NT2/D1 (cell line): ENCODE measurements around the gene REV3L.

Source experiments
- DNase-seq: peaks from one replicate; pipeline ENCODE4 v3.0.0-alpha.2; 2011; ENCODE audit warnings: low read depth, low spot score
- H3K27me3 ChIP-seq: 2 replicates; pipeline ENCODE4 v1.6.0; 2011; ENCODE audit warnings: mild to moderate bottlenecking; ENCODE audit not compliant: insufficient read length, insufficient read depth
- H3K36me3 ChIP-seq: 2 replicates; pipeline ENCODE4 v1.6.1; 2011; ENCODE audit warnings: mild to moderate bottlenecking, low read length, mixed read lengths; ENCODE audit not compliant: insufficient read depth, insufficient read length
- H3K4me1 ChIP-seq: 2 replicates; pipeline ENCODE4 v1.5.1; 2011; ENCODE audit not compliant: insufficient read depth, insufficient read length
- H3K4me3 ChIP-seq: 2 replicates; pipeline ENCODE4 v1.5.1; 2011; ENCODE audit warnings: low read depth; ENCODE audit not compliant: insufficient read length
- H3K9ac ChIP-seq: 2 replicates; pipeline ENCODE4 v1.6.0; 2011; ENCODE audit warnings: low read depth; ENCODE audit not compliant: insufficient read length
- H3K9me3 ChIP-seq: 2 replicates; pipeline ENCODE4 v1.5.1; 2011; ENCODE audit warnings: mild to moderate bottlenecking, low read length; ENCODE audit not compliant: insufficient read depth
- SUZ12 ChIP-seq: IDR thresholded peaks from 2 replicates; pipeline ENCODE4 v1.6.1; 2011; ENCODE audit not compliant: insufficient read length, insufficient read depth; ENCODE audit errors: extremely low read depth
- YY1 ChIP-seq: IDR thresholded peaks from 2 replicates; pipeline ENCODE4 v1.6.1; 2011; ENCODE audit not compliant: insufficient read length, insufficient read depth
- ZNF274 ChIP-seq: IDR thresholded peaks from 2 replicates; pipeline ENCODE4 v1.6.1; 2011; ENCODE audit warnings: mild to moderate bottlenecking, low read depth, low read length

The REV3L gene

DNA sequence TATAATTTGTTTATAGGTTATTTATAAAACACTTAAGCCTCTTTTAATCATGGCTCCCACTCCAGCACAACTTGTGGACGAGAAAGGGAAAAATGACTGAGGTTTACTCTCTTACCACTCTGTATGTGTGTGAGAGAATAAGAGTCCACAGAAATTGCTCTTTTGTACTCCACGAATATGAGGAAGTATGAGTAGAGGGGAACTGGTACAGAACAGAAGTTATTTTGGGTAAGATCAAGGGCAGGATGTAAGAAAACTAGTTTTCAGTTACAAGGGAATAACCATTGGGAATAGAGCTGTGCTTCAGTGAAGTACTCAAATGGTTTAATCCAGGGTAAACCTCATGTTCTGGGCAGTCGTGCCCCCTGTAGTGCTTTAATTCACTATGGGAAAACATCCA lies 72.6 kb downstream of the REV3L start:
- Histone ChIP-seq H3K9ac (no peak overlapping the region), H3K36me3 (peaks cover 3% of the 10 kb centered on the region), H3K4me3 (no peak overlapping the region), H3K4me1 (no peaks in the 10 kb centered on the region), H3K27me3 (no peaks in the 10 kb centered on the region), H3K9me3 (no peaks in the 10 kb centered on the region)
- TF ChIP-seq YY1 (no peak), SUZ12 (no peak), ZNF274 (no peak)
- DNase-seq = no peak

DNA sequence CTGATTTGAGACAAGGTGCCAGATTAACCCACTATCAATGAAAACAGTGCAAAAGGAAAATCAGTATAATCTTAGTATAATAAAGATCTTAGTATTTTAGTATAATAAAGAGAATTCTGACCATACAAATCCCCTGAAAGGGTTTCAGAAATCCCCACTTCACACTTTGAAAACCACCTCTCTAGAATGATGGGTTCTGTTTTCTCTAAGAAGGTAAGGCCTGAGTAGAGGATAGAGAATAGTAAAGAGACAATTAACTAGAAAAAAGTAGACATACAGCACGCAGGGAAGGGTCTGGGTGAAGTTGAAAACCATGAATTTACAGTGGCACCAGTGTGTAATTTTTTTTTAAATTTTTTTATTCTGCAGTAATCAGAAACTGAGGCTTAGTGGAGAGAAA lies 73.6 kb downstream of the REV3L start:
- no peaks in the 10 kb centered on the region for H3K27me3 ChIP-seq
- no peaks in the 10 kb centered on the region for H3K9me3 ChIP-seq
- no peak overlapping the region for H3K4me3 ChIP-seq
- no peaks in the 10 kb centered on the region for H3K4me1 ChIP-seq
- H3K9ac ChIP-seq = no peak overlapping the region
- no peak for DNase-seq
- TF ChIP-seq ZNF274 (no peak), YY1 (no peak), SUZ12 (no peak)
- H3K36me3 ChIP-seq = peaks cover 3% of the 10 kb centered on the region

DNA sequence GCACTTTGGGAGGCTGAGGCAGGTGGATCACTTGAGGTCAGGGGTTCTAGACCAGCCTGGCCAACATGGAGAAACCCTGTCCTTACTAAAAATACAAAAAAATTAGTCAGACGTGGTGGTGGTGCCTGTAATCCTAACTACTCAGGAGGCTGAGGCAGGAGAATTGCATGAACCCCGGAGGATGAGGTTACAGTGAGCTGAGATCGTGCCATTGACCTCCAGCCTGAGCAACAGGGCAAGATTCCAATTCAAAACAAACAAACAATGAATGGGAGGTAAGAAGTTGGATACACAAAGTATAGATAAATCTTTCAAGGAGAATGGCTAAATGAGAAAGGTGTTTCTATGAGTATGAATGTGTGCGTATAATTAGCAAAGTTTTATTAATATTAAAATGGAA lies 75.3 kb downstream of the REV3L start:
- Histone ChIP-seq H3K27me3 (no peaks in the 10 kb centered on the region), H3K9me3 (peaks cover 3% of the 10 kb centered on the region; the same call in 1 of the 2 replicates), H3K4me1 (no peaks in the 10 kb centered on the region), H3K9ac (no peak overlapping the region), H3K36me3 (peaks cover 11% of the 10 kb centered on the region), H3K4me3 (no peak overlapping the region)
- TF ChIP-seq SUZ12 (no peak), YY1 (no peak), ZNF274 (no peak)
- no peak for DNase-seq

DNA sequence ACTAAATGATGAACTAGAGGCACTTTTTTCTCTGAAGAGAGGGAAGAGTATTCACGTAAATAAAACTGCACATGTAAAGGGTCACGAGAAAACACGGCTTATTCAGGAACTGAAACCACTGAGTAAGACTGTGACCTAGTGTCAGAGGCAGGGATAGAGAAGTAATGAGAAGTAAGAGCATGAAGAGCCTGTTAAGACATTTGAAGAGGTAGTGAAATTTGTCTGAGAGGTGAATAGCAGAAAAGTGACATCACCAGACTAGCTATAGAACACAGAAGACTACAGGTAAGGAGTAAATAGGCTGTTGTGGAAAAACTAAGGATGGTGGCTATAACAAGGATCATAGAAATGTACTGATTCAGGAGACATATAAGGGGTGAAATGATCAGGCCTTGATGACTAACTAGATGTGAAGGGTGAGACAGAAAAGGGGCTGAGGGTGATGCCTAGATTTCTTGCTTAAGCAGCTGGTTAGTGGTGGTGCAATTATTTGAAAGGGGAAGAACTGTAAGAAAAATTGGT lies 76.8 kb downstream of the REV3L start:
- no peak overlapping the region for H3K4me3 ChIP-seq
- peaks cover 11% of the 10 kb centered on the region for H3K36me3 ChIP-seq
- no peaks in the 10 kb centered on the region for H3K4me1 ChIP-seq
- TF ChIP-seq YY1 (no peak), SUZ12 (no peak), ZNF274 (no peak)
- no peak overlapping the region for H3K9ac ChIP-seq
- DNase-seq = no peak
- no peaks in the 10 kb centered on the region for H3K27me3 ChIP-seq
- H3K9me3 ChIP-seq = peaks cover 3% of the 10 kb centered on the region; the same call in 1 of the 2 replicates

DNA sequence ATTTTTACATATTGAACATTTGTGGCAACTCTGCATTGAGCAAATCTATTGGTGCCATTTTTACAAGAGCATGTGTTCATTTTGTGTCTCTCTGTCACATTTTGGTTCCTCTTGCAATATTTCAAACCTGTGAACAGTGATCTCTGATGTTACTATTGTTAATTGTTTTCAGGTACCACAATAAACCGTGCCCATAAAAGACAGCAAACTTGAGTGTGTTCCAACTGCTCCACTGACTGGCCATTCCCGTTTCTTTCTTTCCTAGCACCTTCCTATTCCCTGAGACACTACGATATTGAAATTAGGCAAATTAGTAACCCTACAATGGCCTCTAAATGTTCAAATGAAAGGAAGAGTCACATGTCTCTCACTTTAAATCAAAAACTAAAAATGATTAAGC lies 79.6 kb downstream of the REV3L start:
- H3K9me3 ChIP-seq = peaks cover 3% of the 10 kb centered on the region; the same call in 1 of the 2 replicates
- no peaks in the 10 kb centered on the region for H3K4me1 ChIP-seq
- no peak for DNase-seq
- no peak for TF ChIP-seq YY1
- TF ChIP-seq SUZ12 = no peak
- TF ChIP-seq ZNF274 = no peak
- H3K4me3 ChIP-seq = no peak overlapping the region
- H3K27me3 ChIP-seq = no peaks in the 10 kb centered on the region
- H3K9ac ChIP-seq = no peak overlapping the region
- H3K36me3 ChIP-seq = peaks cover 8% of the 10 kb centered on the region

DNA sequence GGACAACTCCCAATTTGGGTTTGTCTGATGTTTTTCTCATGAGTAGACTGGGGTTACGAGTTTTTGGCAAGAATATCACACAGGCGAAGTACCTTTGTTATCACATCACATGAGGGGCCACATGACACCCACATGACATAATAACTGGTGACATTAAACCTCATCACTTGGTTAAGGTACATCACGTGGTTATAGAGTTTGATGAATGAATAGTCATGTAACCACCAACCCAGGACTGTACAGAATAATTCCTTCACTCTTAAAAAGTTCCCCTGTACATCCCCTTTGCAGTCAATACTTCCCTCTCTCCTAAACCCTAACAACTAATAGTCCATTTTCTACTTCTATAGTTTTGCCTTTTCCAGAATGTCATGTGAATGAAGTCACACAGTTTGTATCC lies 83.4 kb downstream of the REV3L start:
- TF ChIP-seq ZNF274 (no peak), SUZ12 (no peak), YY1 (no peak)
- H3K36me3 ChIP-seq = peaks cover 8% of the 10 kb centered on the region
- no peaks in the 10 kb centered on the region for H3K27me3 ChIP-seq
- DNase-seq = no peak
- H3K4me3 ChIP-seq = no peak overlapping the region
- H3K9ac ChIP-seq = no peak overlapping the region
- peaks cover 3% of the 10 kb centered on the region; the same call in 1 of the 2 replicates for H3K9me3 ChIP-seq
- H3K4me1 ChIP-seq = no peaks in the 10 kb centered on the region

DNA sequence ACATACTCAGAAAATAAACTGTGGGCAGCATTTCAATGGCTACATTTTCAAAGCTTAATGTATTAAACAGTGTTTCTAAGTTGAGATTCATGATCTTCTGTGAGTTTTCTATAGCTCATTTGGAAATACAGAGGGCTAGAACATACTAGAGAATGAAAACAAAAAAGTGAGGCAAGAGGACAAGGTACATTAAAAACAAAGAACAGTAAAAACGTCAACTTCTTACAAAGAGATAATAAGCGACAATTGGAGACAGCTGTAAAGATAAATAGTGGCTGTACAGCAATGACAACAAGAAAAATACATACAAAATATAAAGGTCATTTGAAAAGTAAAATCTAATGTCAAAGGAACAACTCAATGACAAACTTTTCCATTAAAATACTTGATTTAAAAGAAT lies 94.3 kb downstream of the REV3L start:
- no peak for DNase-seq
- no peaks in the 10 kb centered on the region for H3K4me1 ChIP-seq
- peaks cover 8% of the 10 kb centered on the region for H3K36me3 ChIP-seq
- H3K9me3 ChIP-seq = no peaks in the 10 kb centered on the region
- no peaks in the 10 kb centered on the region for H3K27me3 ChIP-seq
- TF ChIP-seq ZNF274 (no peak), SUZ12 (no peak), YY1 (no peak)
- no peak overlapping the region for H3K4me3 ChIP-seq
- H3K9ac ChIP-seq = no peak overlapping the region
